HG03103 (cell line): Measurements from ENCODE around the gene CCNC.

Source experiments
- ATAC-seq: cut with Tn5 transposase; IDR thresholded peaks from one replicate; pipeline ENCODE4 v1.9.1; 2021; ENCODE audit warnings: low read depth; ENCODE audit not compliant: unreplicated experiment

CCNC gene

GRCh38 chr6:99550046-99550748 is 18.3 kb downstream of the CCNC start:
- ATAC-seq: no peak

GRCh38 chr6:99548706-99549105 is 19.8 kb downstream of the CCNC start:
- no peak for ATAC-seq

DNA sequence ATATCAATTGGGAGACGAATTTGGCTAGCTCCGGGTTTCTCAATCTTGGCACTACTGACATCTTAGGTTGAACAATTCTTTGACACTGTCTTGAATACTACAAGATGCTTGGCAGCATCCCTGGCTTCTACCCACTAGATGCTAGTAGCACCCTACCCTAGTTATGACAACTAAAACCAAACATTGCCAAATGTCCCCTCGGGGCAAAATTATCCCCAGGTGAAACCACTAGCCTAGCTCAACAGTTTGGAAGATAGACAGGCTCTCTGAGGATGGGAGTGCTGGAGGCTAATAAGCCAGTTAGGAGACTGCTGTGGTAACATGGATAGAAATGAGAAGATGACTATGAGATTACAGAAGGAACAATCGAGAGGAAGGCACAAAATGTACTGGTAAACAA is 20.9 kb downstream of the CCNC start:
- ATAC-seq: no peak

- no peak for ATAC-seq
Measured at GRCh38 chr6:99545442-99545841, 23.0 kb downstream of the CCNC start.

DNA sequence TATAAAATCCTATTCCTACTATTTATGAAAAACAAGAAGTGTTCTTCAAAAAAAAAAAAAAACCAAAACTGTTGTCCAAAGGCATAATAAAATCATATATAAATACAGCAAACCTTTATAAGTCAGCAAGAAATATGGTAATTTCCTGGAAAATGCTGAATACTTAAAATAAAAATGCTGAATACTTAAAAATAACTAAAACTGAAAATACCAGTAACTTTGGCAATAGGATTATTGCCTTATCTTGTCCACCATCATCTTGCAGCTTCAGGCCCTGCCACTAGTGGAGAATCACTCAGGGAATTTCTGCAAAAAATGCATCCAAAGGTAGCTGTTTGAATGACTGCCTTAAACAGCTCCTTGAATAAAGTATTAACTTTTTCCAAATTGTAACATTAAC is 24.5 kb downstream of the CCNC start:
- no peak for ATAC-seq

DNA sequence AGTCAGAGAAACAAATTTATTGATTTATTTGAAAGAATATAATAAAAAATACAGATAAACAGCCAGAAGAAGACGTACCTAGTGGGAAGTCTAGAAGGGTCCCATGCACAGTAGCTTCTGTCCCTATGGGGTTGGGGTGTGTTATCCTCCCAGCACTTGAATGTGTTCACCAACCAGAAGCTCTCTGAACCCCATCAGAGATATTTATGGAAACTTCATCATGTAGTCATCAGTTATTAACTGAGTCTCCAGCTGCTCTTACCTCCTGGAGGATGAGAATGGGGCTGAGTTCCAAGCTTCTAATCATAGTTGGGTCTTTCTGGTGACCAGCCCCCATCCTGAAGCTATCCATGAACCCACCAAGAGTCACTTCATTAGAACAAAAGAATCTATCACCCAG is 37.8 kb downstream of the CCNC start:
- ATAC-seq: no peak

- ATAC-seq: no peak
Measured at GRCh38 chr6:99522531-99522930, 45.9 kb downstream of the CCNC start.

DNA sequence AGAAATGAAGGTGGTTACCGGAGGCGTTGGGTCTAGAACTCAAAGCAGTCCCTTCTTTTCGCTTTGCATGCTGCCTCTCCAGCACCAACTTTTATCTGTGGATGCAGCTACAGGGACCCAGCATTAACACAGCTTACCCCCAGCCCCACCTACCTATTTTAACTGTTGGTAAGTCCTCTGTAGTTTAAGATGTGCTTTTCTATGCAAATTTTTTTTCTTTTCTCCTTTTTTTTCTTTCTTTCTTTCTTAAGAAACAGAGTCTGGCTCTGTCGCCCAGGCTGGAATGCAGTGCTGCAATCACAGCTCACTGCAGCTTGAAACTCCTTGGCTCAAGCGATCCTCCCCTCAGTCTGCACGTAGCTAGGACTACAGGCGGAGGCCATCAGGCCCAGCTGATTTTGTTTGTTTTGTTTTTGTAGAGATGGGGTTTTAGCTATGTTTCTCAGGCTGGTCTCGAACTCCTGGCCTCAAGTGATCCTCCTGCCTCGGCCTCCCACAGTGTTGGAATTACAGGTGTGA is 46.8 kb downstream of the CCNC start:
- peak; percentile 14 for ATAC-seq

DNA sequence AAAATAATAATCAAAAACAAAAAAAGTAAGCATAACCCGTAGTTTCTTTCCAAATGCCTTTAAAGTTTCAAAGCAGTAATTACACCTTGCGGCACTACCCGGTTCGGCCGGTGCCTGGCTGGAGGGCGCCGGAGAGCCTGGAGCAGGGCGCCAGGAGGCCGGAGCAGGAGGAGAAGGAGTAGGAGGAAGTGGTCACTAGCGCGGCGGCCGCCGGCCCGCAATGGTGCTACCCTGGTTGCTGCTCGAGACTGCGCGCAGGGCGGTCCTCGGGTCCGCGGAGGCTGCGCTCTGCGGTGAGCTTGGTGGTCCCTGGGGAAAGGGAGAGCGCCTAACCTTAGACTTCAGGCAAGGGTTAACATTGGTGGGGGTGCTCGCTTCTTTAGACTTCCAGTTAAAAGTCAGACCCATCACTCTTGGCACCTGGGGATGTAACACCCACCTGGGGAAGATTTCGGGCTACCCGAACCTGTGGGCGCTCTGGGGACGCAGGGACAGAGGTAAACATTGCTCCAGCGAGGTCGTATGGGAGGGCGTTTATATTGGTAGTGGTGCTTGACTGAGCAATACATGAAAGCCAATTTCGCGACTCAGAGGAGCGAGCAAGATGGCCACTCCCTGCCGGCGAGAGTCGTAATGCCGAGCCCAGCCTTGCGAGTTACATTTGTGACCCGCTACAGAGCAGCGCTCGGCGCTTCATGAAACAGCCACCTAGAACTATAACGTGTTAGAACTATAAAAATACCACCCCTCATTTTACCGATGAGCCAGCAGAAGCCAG is 47.4 kb downstream of the CCNC start:
- peak; percentile 93 for ATAC-seq

GRCh38 chr6:99519446-99519845 is 49.0 kb downstream of the CCNC start:
- no peak for ATAC-seq

GRCh38 chr6:99514089-99514488 is 54.4 kb downstream of the CCNC start:
- no peak for ATAC-seq

DNA sequence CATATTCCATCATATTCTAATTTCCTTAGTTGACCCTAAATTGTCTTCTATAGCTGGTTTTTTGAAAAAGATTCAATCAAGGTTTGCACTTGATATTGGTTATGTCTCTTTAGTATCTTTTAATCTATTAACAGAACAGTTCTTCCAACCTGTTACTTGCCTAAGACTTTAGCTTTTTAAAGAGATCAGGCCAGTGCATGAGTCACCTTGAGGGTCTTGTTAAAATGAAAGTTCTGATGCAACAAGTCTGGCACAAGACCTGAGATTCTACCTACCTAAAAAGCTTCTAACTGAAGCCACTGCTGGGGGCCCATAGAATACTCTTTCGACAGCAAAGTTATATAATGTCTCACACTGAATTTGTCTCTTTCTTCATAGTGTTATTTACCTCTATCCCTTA is 56.4 kb downstream of the CCNC start:
- ATAC-seq: no peak

- ATAC-seq: no peak
Measured at GRCh38 chr6:99507648-99508047, 60.8 kb downstream of the CCNC start.

- ATAC-seq: no peak
Measured at GRCh38 chr6:99501762-99502161, 66.7 kb downstream of the CCNC start.

GRCh38 chr6:99498421-99498820 is 70.0 kb downstream of the CCNC start:
- no peak for ATAC-seq

DNA sequence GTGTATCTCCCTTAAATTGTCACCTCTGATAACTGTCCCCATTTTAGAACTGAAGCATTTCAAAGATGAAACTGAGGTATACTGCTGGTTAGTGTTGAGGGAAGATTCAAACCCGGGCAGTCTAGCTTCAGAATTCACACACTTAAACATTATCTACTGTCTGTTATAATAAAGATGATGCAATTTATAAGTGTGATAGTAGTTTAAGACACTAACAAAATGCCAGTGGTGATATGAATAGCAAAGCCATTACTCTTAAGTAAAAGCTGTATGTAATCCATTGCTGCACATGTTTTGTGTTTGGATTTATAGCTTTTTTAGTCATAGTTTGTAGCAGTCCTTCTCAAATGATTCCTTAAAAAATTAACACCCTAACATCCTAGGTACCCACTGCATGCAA is 73.0 kb downstream of the CCNC start:
- ATAC-seq: no peak
